GM21786 (cell line): Measurements from ENCODE around the gene GPAM.
"Not testable (repeated sequence)": the region's sequence is repeated elsewhere in the genome, so short reads cannot be mapped to it uniquely, and the experiment has no call there.

ENCODE experiments used
- ATAC-seq: cut with Tn5 transposase; IDR thresholded peaks from one replicate; pipeline ENCODE4 v1.9.1; 2021; ENCODE audit not compliant: unreplicated experiment

GPAM gene

GRCh38 chr10:112135604-112136003, 48.0 kb downstream of the GPAM start:
- ATAC-seq, result no peak

GRCh38 chr10:112132435-112132834, 51.1 kb downstream of the GPAM start:
- no peak for ATAC-seq

GRCh38 chr10:112131996-112132395, 51.6 kb downstream of the GPAM start:
- no peak for ATAC-seq

GRCh38 chr10:112131346-112131745, 52.2 kb downstream of the GPAM start:
- ATAC-seq, result no peak

- ATAC-seq, result no peak
These were observed 56.7 kb downstream of the GPAM start for GRCh38 chr10:112126901-112127300.

GRCh38 chr10:112126172-112126571, 57.4 kb downstream of the GPAM start:
- ATAC-seq, result no peak

GRCh38 chr10:112124866-112125265, 58.7 kb downstream of the GPAM start:
- ATAC-seq, result no peak

- ATAC-seq, result no peak
These were observed 60.7 kb downstream of the GPAM start for GRCh38 chr10:112122827-112123226.

- ATAC-seq, result no peak
These were observed 63.1 kb downstream of the GPAM start for GRCh38 chr10:112120491-112120890.

- peak; percentile 80 for ATAC-seq
These were observed 67.7 kb downstream of the GPAM start for GRCh38 chr10:112115781-112116385.

- ATAC-seq, result not testable (repeated sequence)
These were observed 73.8 kb downstream of the GPAM start for GRCh38 chr10:112109779-112110178.
